Ishikawa (cell line): ENCODE measurements around the gene AGO3.

Source experiments
- CEBPB ChIP-seq: IDR thresholded peaks from 2 replicates; pipeline ENCODE4 v1.6.1; 2012
- CREB1 ChIP-seq: IDR thresholded peaks from 2 replicates; pipeline ENCODE4 v1.6.1; 2012; ENCODE audit warnings: low read depth
- EGR1 ChIP-seq: IDR thresholded peaks from 2 replicates; pipeline ENCODE4 v1.6.1; 2012
- EP300 ChIP-seq: IDR thresholded peaks from 2 replicates; pipeline ENCODE4 v1.6.1; 2012; ENCODE audit warnings: borderline replicate concordance
- FOXM1 ChIP-seq: IDR thresholded peaks from 2 replicates; pipeline ENCODE4 v1.6.1; 2012; ENCODE audit warnings: low read depth, borderline replicate concordance
- MAX ChIP-seq: IDR thresholded peaks from 2 replicates; pipeline ENCODE4 v1.6.1; 2012
- NFIC ChIP-seq: IDR thresholded peaks from 2 replicates; pipeline ENCODE4 v1.6.1; 2012
- RAD21 ChIP-seq: IDR thresholded peaks from 2 replicates; pipeline ENCODE4 v1.6.1; 2012; ENCODE audit warnings: low read depth
- TAF1 ChIP-seq: IDR thresholded peaks from 2 replicates; pipeline ENCODE4 v1.6.1; 2012; ENCODE audit warnings: low read depth, mild to moderate bottlenecking
- TCF12 ChIP-seq: IDR thresholded peaks from 2 replicates; pipeline ENCODE4 v1.6.1; 2012; ENCODE audit warnings: low read depth
- TEAD4 ChIP-seq: IDR thresholded peaks from 2 replicates; pipeline ENCODE4 v1.6.1; 2012
- YY1 ChIP-seq: IDR thresholded peaks from 2 replicates; pipeline ENCODE4 v1.6.1; 2012; ENCODE audit warnings: low read depth
- ZBTB7A ChIP-seq: IDR thresholded peaks from 2 replicates; pipeline ENCODE4 v1.6.1; 2012; ENCODE audit warnings: low read depth
- TF ChIP-seq, protein P1 (sequence below): IDR thresholded peaks from 2 replicates; pipeline ENCODE4 v1.6.1; 2012
- TF ChIP-seq, protein P2 (sequence below): IDR thresholded peaks from 2 replicates; pipeline ENCODE4 v1.6.1; 2012; ENCODE audit warnings: low read depth, mild to moderate bottlenecking

AGO3 gene

GRCh38 chr1:36016686-36017085 is 85.8 kb downstream of the AGO3 start:
- TF ChIP-seq EP300: no peak

GRCh38 chr1:36023098-36023769 is 92.3 kb downstream of the AGO3 start:
- TF ChIP-seq EGR1: no peak
- TF ChIP-seq, protein P1, sequence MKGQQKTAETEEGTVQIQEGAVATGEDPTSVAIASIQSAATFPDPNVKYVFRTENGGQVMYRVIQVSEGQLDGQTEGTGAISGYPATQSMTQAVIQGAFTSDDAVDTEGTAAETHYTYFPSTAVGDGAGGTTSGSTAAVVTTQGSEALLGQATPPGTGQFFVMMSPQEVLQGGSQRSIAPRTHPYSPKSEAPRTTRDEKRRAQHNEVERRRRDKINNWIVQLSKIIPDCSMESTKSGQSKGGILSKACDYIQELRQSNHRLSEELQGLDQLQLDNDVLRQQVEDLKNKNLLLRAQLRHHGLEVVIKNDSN: no peak
- no peak for TF ChIP-seq TAF1
- TF ChIP-seq, protein P2, sequence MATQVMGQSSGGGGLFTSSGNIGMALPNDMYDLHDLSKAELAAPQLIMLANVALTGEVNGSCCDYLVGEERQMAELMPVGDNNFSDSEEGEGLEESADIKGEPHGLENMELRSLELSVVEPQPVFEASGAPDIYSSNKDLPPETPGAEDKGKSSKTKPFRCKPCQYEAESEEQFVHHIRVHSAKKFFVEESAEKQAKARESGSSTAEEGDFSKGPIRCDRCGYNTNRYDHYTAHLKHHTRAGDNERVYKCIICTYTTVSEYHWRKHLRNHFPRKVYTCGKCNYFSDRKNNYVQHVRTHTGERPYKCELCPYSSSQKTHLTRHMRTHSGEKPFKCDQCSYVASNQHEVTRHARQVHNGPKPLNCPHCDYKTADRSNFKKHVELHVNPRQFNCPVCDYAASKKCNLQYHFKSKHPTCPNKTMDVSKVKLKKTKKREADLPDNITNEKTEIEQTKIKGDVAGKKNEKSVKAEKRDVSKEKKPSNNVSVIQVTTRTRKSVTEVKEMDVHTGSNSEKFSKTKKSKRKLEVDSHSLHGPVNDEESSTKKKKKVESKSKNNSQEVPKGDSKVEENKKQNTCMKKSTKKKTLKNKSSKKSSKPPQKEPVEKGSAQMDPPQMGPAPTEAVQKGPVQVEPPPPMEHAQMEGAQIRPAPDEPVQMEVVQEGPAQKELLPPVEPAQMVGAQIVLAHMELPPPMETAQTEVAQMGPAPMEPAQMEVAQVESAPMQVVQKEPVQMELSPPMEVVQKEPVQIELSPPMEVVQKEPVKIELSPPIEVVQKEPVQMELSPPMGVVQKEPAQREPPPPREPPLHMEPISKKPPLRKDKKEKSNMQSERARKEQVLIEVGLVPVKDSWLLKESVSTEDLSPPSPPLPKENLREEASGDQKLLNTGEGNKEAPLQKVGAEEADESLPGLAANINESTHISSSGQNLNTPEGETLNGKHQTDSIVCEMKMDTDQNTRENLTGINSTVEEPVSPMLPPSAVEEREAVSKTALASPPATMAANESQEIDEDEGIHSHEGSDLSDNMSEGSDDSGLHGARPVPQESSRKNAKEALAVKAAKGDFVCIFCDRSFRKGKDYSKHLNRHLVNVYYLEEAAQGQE: no peak
- TF ChIP-seq TEAD4: no peak
- TF ChIP-seq EP300: no peak
- no peak for TF ChIP-seq CREB1
- TF ChIP-seq NFIC: no peak
- no peak for TF ChIP-seq FOXM1
- no peak for TF ChIP-seq CEBPB
- no peak for TF ChIP-seq RAD21
- TF ChIP-seq ZBTB7A: no peak
- no peak for TF ChIP-seq YY1
- no peak for TF ChIP-seq MAX

DNA sequence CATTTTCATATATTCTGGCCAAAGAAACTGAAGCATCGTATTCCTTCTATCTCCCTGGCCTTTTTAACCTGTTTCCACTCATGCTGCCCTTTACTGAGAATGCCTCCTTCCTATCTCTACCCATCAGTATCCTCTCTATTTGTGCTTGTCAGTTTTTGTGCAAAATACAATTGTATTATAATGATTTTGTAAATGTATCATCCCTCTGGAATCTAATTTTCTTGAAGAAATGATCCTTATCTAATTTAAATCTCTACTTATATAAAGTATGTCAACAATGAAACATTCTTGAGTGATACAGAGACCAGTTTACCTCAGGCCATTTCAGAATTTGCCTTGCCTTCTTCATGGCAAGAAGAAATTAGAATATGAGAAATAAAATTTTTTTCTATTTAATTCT is 93.9 kb downstream of the AGO3 start:
- TF ChIP-seq TEAD4: no peak
- TF ChIP-seq FOXM1: no peak
- no peak for TF ChIP-seq CREB1
- TF ChIP-seq RAD21: no peak
- TF ChIP-seq TCF12: no peak
- TF ChIP-seq ZBTB7A: no peak
- TF ChIP-seq, protein P2: no peak
- TF ChIP-seq YY1: no peak
- TF ChIP-seq CEBPB: no peak
- TF ChIP-seq NFIC: no peak
- no peak for TF ChIP-seq MAX
- TF ChIP-seq, protein P1: no peak
- no peak for TF ChIP-seq TAF1
- no peak for TF ChIP-seq EGR1
- TF ChIP-seq EP300: no peak

DNA sequence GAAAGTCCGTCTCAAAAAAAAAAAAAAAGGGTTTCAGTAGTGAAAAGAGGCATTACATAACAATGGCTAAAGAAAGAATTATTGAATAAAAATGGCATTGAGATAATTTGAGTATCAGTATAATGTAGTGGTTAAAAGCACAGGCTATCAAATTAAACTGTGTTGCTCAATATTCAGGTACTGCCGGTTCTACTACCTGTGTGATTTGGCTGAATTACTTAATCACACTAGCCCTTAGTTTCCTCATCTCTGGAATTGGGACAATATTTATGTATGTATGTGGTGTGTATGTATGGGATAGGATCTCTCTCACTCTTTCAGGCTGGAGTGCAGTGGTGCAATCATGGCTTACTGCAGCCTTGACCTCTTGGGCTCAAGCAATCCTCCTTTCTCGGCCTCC is 96.9 kb downstream of the AGO3 start:
- TF ChIP-seq TCF12: no peak
- no peak for TF ChIP-seq EGR1

GRCh38 chr1:36031441-36031840 is 100.5 kb downstream of the AGO3 start:
- TF ChIP-seq, protein P2: no peak
- TF ChIP-seq EP300 (no peak), CREB1 (no peak)
